Right lobe of liver (tissue), 4 donors: Measurements from ENCODE around the gene MYADM.

Source experiments
- CTCF ChIP-seq, 4 donors: fragments of 200-600 bp in 3 of 4; fragments of 450-650 bp in 1 of 4; IDR thresholded peaks; one replicate each; pipeline versions ENCODE4 v1.5.1 to v1.8.0; 2016 to 2022; ENCODE audit warnings: antibody characterized with exemption in 4 of 4, mild to moderate bottlenecking in 2 of 4
- POLR2A ChIP-seq: fragments of 450-650 bp; IDR thresholded peaks from one replicate; pipeline ENCODE4 v1.6.1; 2017; ENCODE audit warnings: antibody characterized with exemption, mild to moderate bottlenecking
- donor health status: DM: no; HTN: no; CAD: no.
- donor health status: DM: no; HTN: no; CAD: no.
- donor health status: DM: no; HTN: yes; CAD: no.

DNA sequence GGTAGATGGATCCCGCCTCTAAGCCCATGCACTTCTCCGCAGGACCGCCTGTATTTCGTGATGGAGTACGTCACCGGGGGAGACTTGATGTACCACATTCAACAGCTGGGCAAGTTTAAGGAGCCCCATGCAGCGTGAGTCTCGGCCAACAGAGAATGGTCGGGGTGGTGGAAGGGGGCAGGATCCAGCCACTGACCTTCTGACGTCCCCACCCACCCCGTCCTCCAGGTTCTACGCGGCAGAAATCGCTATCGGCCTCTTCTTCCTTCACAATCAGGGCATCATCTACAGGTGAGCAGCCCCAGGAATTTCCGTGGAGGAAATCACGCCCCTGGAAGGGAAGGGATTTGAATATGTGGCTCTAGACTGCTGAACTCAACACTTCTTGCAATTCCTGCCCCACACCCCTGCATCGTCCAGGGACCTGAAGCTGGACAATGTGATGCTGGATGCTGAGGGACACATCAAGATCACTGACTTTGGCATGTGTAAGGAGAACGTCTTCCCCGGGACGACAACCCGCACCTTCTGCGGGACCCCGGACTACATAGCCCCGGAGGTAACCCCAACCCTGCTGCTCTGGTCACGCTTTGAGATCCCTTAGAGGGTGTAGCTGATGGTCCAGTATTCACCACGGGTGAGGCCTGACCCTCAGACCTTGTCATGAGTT is 32.6 kb downstream of the MYADM start:
- no peak for TF ChIP-seq POLR2A
- TF ChIP-seq CTCF (IDR thresholded peaks at IDR 0.05) = no peak
